ENCODE results near the gene SMG6. TPM values are rescaled to one million over a fixed set of nuclear protein-coding genes. Genes with fewer than 3 reads are reported as not detected.

Gene SMG6
- total RNA-seq, 6 experiments from 2014 or later = 7.4 to 10.4 (median 8.9) TPM

DNA sequence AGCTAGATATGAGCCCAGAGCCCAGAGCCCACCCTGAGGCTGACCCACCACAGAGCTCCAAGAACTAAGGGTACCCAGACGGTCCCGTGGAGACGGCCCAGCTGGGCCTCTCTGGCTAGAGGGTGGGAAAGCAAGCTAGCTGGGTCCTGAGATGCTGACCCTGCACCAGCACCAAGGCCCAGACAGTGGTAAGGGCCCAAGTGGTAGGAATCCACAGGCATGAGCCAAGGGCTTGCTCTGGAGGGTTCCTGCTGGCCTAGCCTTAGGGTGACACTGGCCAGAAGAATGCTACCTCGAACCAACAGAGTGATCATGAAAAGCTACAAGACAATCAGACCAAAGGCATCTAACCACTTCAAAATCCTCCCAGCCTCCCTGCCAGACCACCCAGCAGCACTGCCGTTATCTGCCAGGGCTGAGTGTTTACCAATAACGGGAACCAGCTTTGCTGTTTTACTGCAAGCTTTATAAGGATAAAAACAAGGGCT lies 235.5 kb downstream of the SMG6 start:
- no CpG with 5 or more reads among the region's 6 CpGs for WGBS (ENCODE audit: insufficient coverage, low coverage, low lambda C conversion rate, missing lambda C conversion rate)
- no peak for TF ChIP-seq POLR2A (IDR thresholded peaks at IDR 0.05)
- TF ChIP-seq, protein P1, sequence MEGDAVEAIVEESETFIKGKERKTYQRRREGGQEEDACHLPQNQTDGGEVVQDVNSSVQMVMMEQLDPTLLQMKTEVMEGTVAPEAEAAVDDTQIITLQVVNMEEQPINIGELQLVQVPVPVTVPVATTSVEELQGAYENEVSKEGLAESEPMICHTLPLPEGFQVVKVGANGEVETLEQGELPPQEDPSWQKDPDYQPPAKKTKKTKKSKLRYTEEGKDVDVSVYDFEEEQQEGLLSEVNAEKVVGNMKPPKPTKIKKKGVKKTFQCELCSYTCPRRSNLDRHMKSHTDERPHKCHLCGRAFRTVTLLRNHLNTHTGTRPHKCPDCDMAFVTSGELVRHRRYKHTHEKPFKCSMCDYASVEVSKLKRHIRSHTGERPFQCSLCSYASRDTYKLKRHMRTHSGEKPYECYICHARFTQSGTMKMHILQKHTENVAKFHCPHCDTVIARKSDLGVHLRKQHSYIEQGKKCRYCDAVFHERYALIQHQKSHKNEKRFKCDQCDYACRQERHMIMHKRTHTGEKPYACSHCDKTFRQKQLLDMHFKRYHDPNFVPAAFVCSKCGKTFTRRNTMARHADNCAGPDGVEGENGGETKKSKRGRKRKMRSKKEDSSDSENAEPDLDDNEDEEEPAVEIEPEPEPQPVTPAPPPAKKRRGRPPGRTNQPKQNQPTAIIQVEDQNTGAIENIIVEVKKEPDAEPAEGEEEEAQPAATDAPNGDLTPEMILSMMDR (IDR thresholded peaks at IDR 0.05) = no peak
- Histone ChIP-seq H3K27me3 (no peaks in the 10 kb centered on the region), H3K9me3 (no peaks in the 10 kb centered on the region), H3K36me3 (no peaks in the 10 kb centered on the region), H3K4me3 (no peak overlapping the region), H3K4me1 (peaks cover 0 to 42% (median 3%) of the 10 kb centered on the region in 4 donors), H3K27ac (peak overlapping the region in 2 of 3 donors; percentile 47 to 71)
- ATAC-seq (no peak), DNase-seq (no peak)
- intact Hi-C loops (cut with DNase I) = no loop called here

DNA sequence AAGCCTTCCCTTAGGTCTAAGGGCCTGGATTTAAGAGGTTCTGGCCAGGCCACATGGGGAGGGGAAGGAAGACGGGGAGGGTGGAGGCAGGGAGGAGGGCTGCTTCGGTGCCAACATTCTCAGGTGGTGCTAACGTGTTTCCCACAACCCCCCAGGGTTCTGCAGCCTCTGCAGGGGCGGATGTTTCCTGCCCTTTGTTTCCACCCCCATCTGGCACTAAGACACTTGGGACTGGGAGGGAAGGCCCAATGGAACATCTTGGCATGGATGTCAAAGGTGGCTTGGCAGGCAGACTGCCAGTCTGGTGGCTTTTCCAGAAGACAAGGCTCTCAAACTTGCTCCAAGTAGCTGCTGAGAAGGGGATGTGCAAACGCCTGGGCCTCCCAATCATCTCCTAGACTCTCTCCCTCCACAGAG lies 236.0 kb downstream of the SMG6 start:
- ATAC-seq = no peak
- no peaks in the 10 kb centered on the region for H3K27me3 ChIP-seq
- H3K9me3 ChIP-seq = no peaks in the 10 kb centered on the region
- no peaks in the 10 kb centered on the region for H3K36me3 ChIP-seq
- no peak for TF ChIP-seq POLR2A (IDR thresholded peaks at IDR 0.05)
- TF ChIP-seq, protein P1 (IDR thresholded peaks at IDR 0.05) = no peak
- intact Hi-C loops (cut with DNase I) = no loop called here
- H3K4me1 ChIP-seq = peaks cover 0 to 42% (median 3%) of the 10 kb centered on the region in 4 donors
- WGBS (ENCODE audit: insufficient coverage, low coverage, low lambda C conversion rate, missing lambda C conversion rate) = no CpG with 5 or more reads among the region's 5 CpGs
- H3K27ac ChIP-seq = peak overlapping the region in 2 of 3 donors; percentile 47 to 71
- H3K4me3 ChIP-seq = no peak overlapping the region
- no peak for DNase-seq

- intact Hi-C loops (cut with DNase I) = no loop called here
- H3K4me3 ChIP-seq = no peak overlapping the region
- ATAC-seq (peak in 1 of 4 donors; percentile 1), DNase-seq (no peak)
- peaks cover 0 to 42% (median 3%) of the 10 kb centered on the region in 4 donors for H3K4me1 ChIP-seq
- TF ChIP-seq, protein P1 (IDR thresholded peaks at IDR 0.05) = no peak
- no peaks in the 10 kb centered on the region for H3K9me3 ChIP-seq
- H3K27me3 ChIP-seq = no peaks in the 10 kb centered on the region
- H3K36me3 ChIP-seq = no peaks in the 10 kb centered on the region
- peak overlapping the region in 2 of 3 donors; percentile 47 to 71 for H3K27ac ChIP-seq
- 52% methylated on average over 11 of the region's 14 CpGs for WGBS (ENCODE audit: insufficient coverage, low coverage, low lambda C conversion rate, missing lambda C conversion rate)
These were observed 236.5 kb downstream of the SMG6 start for GRCh38 chr17:2067048-2067561.

DNA sequence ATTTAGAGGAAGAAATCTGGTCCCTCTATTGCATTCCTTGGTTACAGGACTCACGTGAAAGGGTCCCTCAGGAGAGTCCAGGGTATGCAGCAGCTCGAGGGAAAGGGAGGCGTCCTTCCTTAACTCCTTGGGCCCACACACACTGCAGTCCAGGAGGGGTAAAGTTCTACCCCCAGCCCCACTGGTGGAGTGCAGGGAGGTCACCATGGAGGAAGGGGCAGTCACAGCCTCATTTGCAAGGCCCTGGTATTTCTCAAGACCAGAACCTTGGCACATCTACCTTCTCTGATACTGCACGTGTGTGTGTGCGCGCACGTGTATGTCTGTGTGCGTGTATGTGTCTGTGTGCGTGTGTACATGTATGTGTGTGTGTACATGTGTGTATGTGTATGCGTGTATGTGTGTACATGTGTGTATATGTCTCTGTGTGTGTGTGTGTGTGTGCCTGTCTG lies 237.6 kb downstream of the SMG6 start:
- no peak for ATAC-seq
- 61% methylated on average over 3 of the region's 10 CpGs for WGBS (ENCODE audit: insufficient coverage, low coverage, low lambda C conversion rate, missing lambda C conversion rate)
- Histone ChIP-seq H3K36me3 (no peaks in the 10 kb centered on the region), H3K27ac (peak overlapping the region in 2 of 3 donors; percentile 40 to 65), H3K4me3 (no peak overlapping the region), H3K4me1 (peaks cover 0 to 41% (median 3%) of the 10 kb centered on the region in 4 donors), H3K27me3 (no peaks in the 10 kb centered on the region), H3K9me3 (no peaks in the 10 kb centered on the region)
- TF ChIP-seq, protein P1 (IDR thresholded peaks at IDR 0.05) = no peak
- TF ChIP-seq POLR2A (IDR thresholded peaks at IDR 0.05) = no peak
- intact Hi-C loops (cut with DNase I) = no loop called here
- no peak for DNase-seq
